GM21515 (cell line): Measurements from ENCODE around the gene BNC2.
"Not testable (repeated sequence)": the region's sequence is repeated elsewhere in the genome, so short reads cannot be mapped to it uniquely, and the experiment has no call there.

ENCODE experiments used
- ATAC-seq: cut with Tn5 transposase; IDR thresholded peaks from one replicate; pipeline ENCODE4 v1.9.1; 2021; ENCODE audit not compliant: unreplicated experiment

The BNC2 gene

GRCh38 chr9:16551692-16552091 is 318.8 kb downstream of the BNC2 start:
- ATAC-seq = no peak

DNA sequence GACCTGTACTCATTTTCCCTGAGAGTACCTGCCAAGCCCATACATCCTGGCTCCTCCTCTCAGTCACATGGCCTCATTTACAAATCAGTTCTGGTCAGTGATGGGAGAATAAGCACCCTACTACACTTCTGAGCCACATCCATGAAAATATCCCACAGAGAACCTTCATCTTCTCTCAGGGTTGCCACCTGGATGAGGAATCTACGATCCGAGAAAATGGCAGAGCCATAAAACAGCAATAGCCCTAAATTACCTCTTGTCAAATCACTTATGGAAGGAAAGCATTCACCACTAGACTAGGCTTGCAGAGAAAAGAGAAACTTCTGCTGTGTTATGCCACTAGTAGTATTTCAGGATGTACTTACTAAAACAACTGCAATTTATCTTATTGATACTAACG is 324.8 kb downstream of the BNC2 start:
- no peak for ATAC-seq

DNA sequence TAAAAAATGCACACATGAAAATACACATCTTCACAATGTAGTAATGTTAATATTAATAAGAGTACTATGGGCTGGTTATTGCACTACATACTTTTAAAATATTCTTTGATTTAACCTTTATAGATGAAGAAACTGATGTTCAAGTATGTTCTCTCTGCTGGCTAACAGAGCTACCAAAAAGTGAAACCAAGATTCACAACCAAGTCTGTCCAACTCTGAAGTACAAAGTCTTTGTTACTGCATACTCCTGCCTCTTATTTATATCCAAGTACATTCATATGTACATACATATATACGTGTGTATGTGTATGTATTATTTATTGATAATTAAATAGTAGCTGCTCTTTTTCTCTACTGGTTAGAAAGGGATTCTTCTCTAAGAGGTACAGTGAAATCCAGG is 325.6 kb downstream of the BNC2 start:
- no peak for ATAC-seq

DNA sequence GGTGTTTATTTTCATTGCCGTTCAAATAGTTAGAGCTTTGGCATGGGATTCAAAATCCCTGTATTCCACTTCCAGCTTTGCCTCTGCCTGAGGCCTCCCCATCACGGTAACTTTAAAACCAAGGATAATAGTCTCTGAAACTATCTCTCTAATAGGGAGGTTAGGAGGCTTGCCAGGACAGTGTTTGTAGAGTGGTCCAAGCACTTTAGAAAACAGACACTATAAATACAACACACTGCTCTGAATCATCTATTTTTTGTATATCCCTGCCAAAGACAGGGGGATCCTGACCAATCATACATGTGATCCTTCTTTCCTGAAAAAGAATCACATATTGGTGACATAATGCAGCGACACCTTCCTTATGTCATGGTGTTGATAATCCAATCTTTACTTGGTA is 326.8 kb downstream of the BNC2 start:
- ATAC-seq = no peak

DNA sequence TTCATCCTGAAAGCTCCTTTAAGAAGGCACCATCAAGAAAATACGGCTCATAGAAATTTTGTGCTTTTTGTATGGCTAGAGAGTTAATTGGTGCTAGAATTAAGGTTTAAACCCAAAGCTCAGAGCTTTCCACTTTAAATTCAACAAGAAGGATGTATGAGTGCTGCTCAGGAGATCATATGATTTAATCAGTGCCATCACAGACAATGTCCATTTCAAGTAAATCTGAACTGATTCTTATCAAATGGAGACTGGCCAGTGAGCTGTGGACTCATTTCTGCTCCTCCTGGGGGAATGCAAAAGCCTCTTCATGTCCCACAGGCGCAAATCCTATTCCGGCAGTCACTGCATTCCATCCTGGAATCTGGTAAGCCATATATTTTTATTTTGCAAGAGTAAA is 327.2 kb downstream of the BNC2 start:
- no peak for ATAC-seq

GRCh38 chr9:16542290-16542689 is 328.2 kb downstream of the BNC2 start:
- no peak for ATAC-seq

DNA sequence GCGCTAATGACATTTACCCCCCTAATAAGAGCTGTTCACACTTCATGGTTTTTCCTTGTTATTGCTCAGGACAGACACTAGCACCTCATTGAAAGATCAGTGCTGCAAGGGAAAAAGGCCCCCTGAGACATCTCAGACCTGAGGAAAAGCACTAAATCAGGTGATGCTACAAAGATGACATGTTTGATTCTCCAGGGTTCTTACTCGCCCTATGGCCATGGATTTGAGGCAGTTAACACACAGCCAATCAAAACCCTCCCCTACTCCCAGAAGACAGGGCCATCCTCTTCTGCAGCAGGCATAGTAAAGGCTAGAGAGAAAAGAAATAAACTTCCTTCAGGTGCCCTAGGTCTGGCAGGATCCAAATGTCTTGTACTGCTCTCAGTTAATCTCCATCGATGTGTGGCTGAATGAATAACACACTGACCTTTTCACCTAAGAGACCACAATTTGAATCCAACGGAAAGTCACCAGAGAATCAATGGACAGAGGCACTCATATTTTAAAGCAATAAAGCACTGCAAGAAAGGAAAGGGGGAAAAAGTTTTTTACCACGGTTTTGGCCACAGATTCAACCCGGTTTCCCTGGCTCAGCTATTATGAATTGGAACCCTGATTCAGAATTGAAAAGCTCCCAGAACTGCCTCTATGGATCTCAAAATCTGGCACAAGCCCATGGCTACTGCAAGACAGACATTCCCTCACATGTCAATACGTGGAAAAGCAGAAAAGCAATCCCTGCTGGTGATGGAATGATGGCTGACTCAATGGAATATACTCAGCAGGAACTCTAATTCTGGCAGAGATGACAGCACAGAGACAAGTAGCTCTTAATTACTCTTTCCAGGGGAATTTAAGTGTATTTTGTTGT is 329.5 kb downstream of the BNC2 start:
- no peak for ATAC-seq

- ATAC-seq = not testable (repeated sequence)
These were observed 330.8 kb downstream of the BNC2 start for GRCh38 chr9:16539626-16540025.

GRCh38 chr9:16535555-16535954 is 334.9 kb downstream of the BNC2 start:
- ATAC-seq = no peak

DNA sequence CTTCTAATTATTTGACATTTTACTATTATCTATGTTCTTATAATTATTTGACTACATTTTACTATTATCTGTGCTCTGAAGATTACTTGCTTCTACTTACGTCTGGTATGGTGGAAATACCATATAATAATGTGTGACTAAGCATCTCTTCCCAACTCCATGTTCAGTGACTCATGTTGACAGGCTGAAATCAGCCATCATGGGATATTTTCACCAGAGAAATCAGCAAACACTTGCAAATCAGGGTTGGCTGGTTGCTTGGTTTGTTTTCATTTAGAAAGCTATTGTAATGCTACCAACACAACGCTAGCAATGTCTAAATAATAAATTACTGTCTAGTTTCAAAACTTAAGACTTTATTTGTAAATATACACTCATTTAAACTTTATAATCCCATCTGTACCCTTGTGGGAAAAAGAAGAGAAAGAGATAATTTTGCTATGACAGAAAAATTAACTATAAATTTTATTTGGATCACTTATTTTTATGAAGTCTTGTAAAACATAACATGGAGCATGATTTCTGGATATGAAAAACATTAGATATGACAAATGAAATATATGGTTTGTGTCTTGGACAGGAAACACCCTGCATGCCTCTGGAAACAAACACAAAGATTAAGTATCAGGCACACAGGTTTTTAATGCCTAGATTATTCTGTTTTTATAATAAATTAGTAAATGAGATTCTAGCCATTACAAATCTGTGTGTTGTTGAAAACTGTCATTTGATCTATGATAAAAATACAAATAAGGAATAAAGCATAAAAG is 337.6 kb downstream of the BNC2 start:
- no peak for ATAC-seq

- no peak for ATAC-seq
These were observed 338.2 kb downstream of the BNC2 start for GRCh38 chr9:16532272-16532671.

DNA sequence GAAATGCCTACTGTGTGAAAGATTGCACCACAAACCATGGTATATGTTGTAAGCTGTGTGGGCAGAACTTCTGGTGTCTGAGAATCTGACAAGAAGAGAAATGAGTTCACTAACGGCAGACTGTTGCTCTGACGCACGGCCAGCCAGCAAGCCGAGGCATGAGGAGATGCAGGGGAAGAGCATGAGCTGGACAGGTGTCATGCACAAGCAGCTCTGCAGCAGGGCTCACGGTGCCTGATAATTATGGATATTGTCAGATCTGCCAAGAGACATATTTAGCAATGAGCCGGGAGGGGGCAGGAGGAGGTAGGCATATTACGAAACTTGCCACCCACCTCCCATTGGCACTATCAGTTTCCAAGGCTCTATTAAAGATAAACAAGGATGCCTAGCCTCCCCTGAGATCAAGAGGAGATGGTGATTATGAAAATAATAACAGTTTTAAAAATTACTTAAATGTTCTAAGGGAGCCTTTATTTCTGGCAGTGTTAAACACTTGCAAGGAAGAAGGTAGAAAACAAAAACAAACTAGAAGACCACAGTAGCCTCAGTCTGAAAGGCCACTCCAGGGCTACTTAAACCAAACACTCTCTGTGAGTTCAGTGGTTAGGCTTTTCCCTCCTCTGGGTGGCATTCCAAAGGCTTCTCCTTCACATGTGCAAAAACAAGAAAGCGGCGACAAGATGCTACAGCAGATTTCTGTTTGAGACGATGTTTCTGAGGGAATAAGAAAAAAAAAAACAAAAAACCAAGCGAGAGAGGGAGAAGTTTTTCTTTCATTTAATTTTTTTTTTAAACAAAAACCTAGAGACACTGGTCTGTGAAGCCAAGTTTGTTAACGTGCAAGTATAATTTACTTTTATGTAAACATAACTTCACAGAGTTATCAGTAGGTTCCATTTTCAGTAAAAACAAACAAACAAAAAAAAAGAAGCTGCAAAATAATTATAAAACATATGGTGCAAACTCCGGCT is 339.5 kb downstream of the BNC2 start:
- no peak for ATAC-seq

- ATAC-seq = no peak
These were observed 342.9 kb downstream of the BNC2 start for GRCh38 chr9:16527573-16527972.

- no peak for ATAC-seq
These were observed 344.1 kb downstream of the BNC2 start for GRCh38 chr9:16526380-16526779.

GRCh38 chr9:16524823-16525222 is 345.6 kb downstream of the BNC2 start:
- no peak for ATAC-seq

DNA sequence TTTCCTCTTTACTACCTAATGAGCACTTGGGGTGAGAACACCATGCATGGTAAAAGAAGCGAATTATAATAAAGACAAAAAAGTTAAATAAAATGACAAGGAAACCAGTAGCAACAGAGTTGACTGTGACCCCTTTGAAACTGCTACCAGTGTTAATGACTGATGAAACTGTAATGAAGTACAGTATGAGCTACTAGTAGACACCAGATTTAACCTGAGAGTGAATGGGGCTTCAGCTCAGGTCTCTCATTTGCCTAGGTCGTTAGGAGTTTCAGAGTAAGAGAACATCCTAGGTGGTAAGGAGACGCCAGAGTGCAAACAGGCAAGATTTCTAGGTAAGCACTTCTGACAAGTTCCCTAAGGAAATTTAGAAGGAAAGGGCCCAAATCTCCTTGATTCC is 346.4 kb downstream of the BNC2 start:
- no peak for ATAC-seq

DNA sequence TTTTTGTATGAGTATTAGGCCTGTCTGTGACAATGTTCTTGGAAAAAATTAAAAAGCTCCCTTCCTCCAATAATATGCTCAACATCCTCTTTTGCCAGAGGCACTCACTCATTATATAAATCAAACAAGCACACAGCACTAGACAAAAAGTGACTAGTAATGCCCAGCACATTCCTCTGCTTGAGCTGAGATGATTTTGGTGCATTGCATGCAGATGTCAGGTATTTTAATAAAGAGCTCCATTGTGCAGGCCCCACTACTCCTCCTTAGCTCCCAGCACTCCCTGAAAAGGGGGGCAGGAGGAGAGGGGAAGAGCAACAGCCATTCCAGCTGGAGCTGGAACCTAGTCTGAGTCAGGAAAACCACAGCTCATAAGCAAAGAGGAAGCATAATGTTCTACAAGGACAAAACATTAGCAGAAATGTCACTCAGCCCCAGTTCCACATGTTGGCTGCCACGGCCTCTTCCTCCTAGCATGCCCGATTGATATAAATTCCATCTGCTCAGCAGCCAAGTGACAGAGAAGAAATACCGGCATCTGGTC is 348.5 kb downstream of the BNC2 start:
- no peak for ATAC-seq

GRCh38 chr9:16519001-16519400 is 351.5 kb downstream of the BNC2 start:
- no peak for ATAC-seq

- no peak for ATAC-seq
These were observed 353.6 kb downstream of the BNC2 start for GRCh38 chr9:16516891-16517290.

DNA sequence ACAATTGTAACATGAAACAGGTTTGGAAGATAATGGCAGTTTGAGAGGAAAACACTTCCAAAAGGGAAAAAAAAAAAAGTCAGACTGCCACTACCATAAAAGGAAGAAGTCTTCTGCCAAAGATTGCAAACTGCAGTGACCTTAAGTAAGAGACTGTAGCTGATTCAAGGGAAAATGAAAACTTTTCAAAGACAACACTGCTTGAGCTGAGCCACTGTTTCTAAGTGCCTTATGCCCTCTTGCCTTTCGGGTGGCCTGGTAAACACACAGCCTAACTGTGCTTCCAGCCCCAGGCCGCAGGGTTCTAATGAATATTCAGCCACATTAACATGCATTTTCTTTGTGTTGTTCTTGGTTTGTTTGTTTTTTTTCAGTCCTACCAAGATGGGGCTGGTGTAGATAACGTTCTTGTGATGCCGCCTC is 354.6 kb downstream of the BNC2 start:
- ATAC-seq = no peak

- no peak for ATAC-seq
These were observed 355.3 kb downstream of the BNC2 start for GRCh38 chr9:16515207-16515606.
